HepG2 (cell line): ENCODE results near the gene ZBTB20. TPM values are rescaled to one million over a fixed set of nuclear protein-coding genes. Genes with fewer than 3 reads are reported as not detected.

Source experiments
- ATAC-seq: fragments of 200-7000 bp; cut with Tn5 transposase; 3 replicates; pipeline ENCODE4 v1.9.1; 2020; ENCODE audit warnings: mild to moderate bottlenecking, moderate library complexity
- BruUV-seq: library from RNA; stranded (reverse); fragments of 400-500 nt; replicated peaks from 2 replicates; lab custom pipeline; 2021; lab: Mats Ljungman, UMichigan
- CTCF ChIA-PET: fragments of 300-600 bp; formaldehyde crosslinking; extraction: SDS; loops from one replicate; lab custom pipeline; 2021; ENCODE audit warnings: low total read pairs, inconsistent platforms, low intra/inter-chr PET ratio; lab: Yijun Ruan, JAX
- POLR2A ChIA-PET: fragments of 350-600 bp; sonication (Branson Sonifier 250); formaldehyde crosslinking; loops from one replicate; lab custom pipeline; 2020; ENCODE audit warnings: antibody characterized with exemption, inconsistent platforms; lab: Yijun Ruan, JAX
- DNase-seq: peaks from one replicate; pipeline ENCODE4 v3.0.0-alpha.2; 2015; ENCODE audit warnings: low spot score
- FAIRE-seq: peaks from 3 replicates; lab custom pipeline; 2011; peaks lifted over from hg19 to GRCh38; lab: Jason Lieb, UNC
- H2AFZ ChIP-seq: one replicate; pipeline ENCODE4 v1.6.1; 2011; ENCODE audit warnings: low read length, inconsistent platforms
- H3K27ac ChIP-seq: fragments of 300-600 bp; 3 replicates; pipeline ENCODE4 v1.8.0; 2011; ENCODE audit warnings: mixed run types, mild to moderate bottlenecking, mixed read lengths, low read length, inconsistent platforms; ENCODE audit not compliant: insufficient read depth; ENCODE audit errors: extremely low read length
- H3K27me3 ChIP-seq, 2 experiments: fragments of 200-600 bp in 1 of 2; 2 replicates in 1 of 2; 3 replicates in 1 of 2; pipeline versions ENCODE4 v1.6.0 to v1.8.0; 2011; ENCODE audit warnings: low read length in 2 of 2, mild to moderate bottlenecking in 2 of 2, moderate library complexity in 2 of 2, inconsistent platforms in 1 of 2; ENCODE audit not compliant: insufficient read depth in 2 of 2, control insufficient read depth in 1 of 2
- H3K36me3 ChIP-seq, 2 experiments: fragments of 200-600 bp in 1 of 2; replicated peaks in 1 of 2; 2 replicates in 1 of 2; 3 replicates in 1 of 2; pipeline versions ENCODE4 v1.5.1 to v1.8.0; 2011; ENCODE audit warnings: low read length in 2 of 2, inconsistent platforms in 1 of 2; ENCODE audit not compliant: insufficient read depth in 2 of 2, control insufficient read depth in 1 of 2
- H3K4me1 ChIP-seq: 2 replicates; pipeline ENCODE4 v1.5.1; 2012; ENCODE audit warnings: low read length, inconsistent platforms; ENCODE audit not compliant: insufficient read depth
- H3K4me2 ChIP-seq: 2 replicates; pipeline ENCODE4 v1.6.0; 2011; ENCODE audit warnings: low read depth, low read length, inconsistent platforms
- H3K4me3 ChIP-seq, 3 experiments: fragments of 200-600 bp in 1 of 3; sonication (generic), shearing (Covaris generic) in 1 of 3; replicated peaks in 1 of 3; 2 replicates each; pipeline ENCODE4 v1.5.1; 2011 to 2016; ENCODE audit warnings: low read length in 3 of 3, inconsistent platforms in 2 of 3, low read depth in 2 of 3, mild to moderate bottlenecking in 2 of 3, control low read depth in 1 of 3, mixed read lengths in 1 of 3; ENCODE audit not compliant: insufficient read depth in 1 of 3
- H3K79me2 ChIP-seq: one replicate; pipeline ENCODE4 v1.6.1; 2011; ENCODE audit warnings: low read length, inconsistent platforms; ENCODE audit not compliant: insufficient read depth
- H3K9ac ChIP-seq: 2 replicates; pipeline ENCODE4 v1.6.0; 2011; ENCODE audit warnings: mild to moderate bottlenecking, low read depth, low read length, inconsistent platforms; ENCODE audit not compliant: insufficient read depth
- H3K9me3 ChIP-seq: 2 replicates; pipeline ENCODE4 v1.5.1; 2012; ENCODE audit warnings: mild to moderate bottlenecking, low read length
- H4K20me1 ChIP-seq: 2 replicates; pipeline ENCODE4 v1.6.0; 2011; ENCODE audit warnings: inconsistent platforms, mild to moderate bottlenecking, low read length, moderate library complexity; ENCODE audit not compliant: insufficient read depth
- MAFF ChIP-seq: IDR thresholded peaks from 2 replicates; pipeline ENCODE4 v1.6.1; 2011; ENCODE audit warnings: low read depth, low read length, improper control_type of control experiment
- MAFK ChIP-seq, 2 experiments: IDR thresholded peaks in 1 of 2; conservative IDR thresholded peaks in 1 of 2; 2 replicates each; pipeline ENCODE4 v1.6.1; 2011; ENCODE audit warnings: improper control_type of control experiment in 2 of 2, low read length in 2 of 2
- NR3C1 ChIP-seq: sonication (generic); formaldehyde crosslinking; IDR thresholded peaks from 2 replicates; pipeline ENCODE4 v1.4.0; 2020; ENCODE audit warnings: missing genetic modification reagents
- TBP ChIP-seq: sonication (generic); formaldehyde crosslinking; IDR thresholded peaks from 2 replicates; pipeline ENCODE4 v1.5.0; 2020; ENCODE audit warnings: missing genetic modification reagents
- ZIK1 ChIP-seq: sonication (generic); formaldehyde crosslinking; IDR thresholded peaks from 2 replicates; pipeline ENCODE4 v1.5.0; 2020; ENCODE audit warnings: mild to moderate bottlenecking, low read depth, missing genetic modification reagents, borderline replicate concordance
- WGBS: methylation state at CpG from one replicate; pipeline ENCODE4 v1.1.6; 2017; ENCODE audit warnings: low lambda C conversion rate; 5-methylcytosine and 5-hydroxymethylcytosine counted together
- in situ Hi-C: cut with HindIII; loops from 2 replicates; pipeline ENCODE4 v1.10.0; 2017; ENCODE audit warnings: low pct_unique_long_range_greater_than_20kb; ENCODE audit not compliant: extremely low pct_ligation_motif_present
- intact Hi-C: fragments of 100-400 bp; cut with micrococcal nuclease; formaldehyde crosslinking; loops from one replicate; pipeline ENCODE4 v1.10.0; 2022; ENCODE audit not compliant: unreplicated experiment
- polyA plus RNA-seq, 8 experiments: library from polyadenylated mRNA; depleted of rRNA in 3 of 8; stranded (reverse) in 7 of 8; unstranded in 1 of 8; fragments of >200 nt; fragmentation: Illumina TruSeq in 4 of 8; extraction: Trizol in 4 of 8; gene quantifications; 2 replicates each; pipeline versions ENCODE4 v1.2.1 to v1.2.3, GENCODE V29; 2011 to 2016; ENCODE audit warnings: low read depth in 4 of 8, missing spikeins in 1 of 8, mixed read lengths in 1 of 8; ENCODE audit not compliant: insufficient read depth in 1 of 8
- total RNA-seq, 5 experiments: library from RNA; depleted of rRNA; stranded (reverse); fragments of >200 nt; fragmentation: Illumina TruSeq; extraction: Trizol; gene quantifications; 2 replicates each; pipeline ENCODE4 v1.2.3, GENCODE V29; 2016; ENCODE audit warnings: low read depth in 1 of 5
- TF ChIP-seq, protein P1 (sequence below): sonication (generic); formaldehyde crosslinking; IDR thresholded peaks from 2 replicates; pipeline ENCODE4 v1.4.0; 2020; ENCODE audit warnings: mild to moderate bottlenecking, missing genetic modification reagents
- TF ChIP-seq, protein P2 (sequence below): sonication (generic); formaldehyde crosslinking; IDR thresholded peaks from 2 replicates; pipeline ENCODE4 v1.5.0; 2020; ENCODE audit warnings: mild to moderate bottlenecking, missing genetic modification reagents

The ZBTB20 gene
- total and polyA plus RNA-seq, 2 of the 13 experiments (the other 11 are each of a cell fraction or from before 2014, with no cell fraction given) = 1.9 to 8.8 TPM

DNA sequence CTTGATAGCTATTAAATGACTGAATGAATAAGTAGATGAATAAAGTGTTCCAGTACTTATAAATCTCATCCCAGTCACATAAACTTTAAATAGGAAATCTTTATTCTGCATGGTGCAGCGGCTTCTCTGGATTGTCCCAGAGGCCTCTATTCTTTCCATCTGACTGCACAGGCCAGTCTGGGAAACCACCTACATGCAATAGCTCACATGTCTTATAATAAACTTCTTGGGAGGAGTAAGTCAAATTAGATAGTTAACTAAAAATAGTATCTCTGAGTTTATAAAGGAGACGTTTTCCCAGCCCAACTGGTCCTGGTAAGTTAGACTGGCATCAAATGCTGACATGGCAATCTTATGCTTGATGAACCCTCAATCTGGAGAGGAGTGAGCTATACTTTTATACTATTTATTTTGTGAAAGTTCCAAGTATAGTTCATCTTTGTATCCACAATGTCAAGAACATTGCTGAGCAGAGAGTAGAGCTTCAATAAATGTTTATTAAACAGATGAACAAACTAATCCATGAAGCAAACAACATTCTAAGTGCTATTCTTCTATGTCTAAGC is 435.7 kb downstream of the ZBTB20 start:
- POLR2A ChIA-PET = no interaction called here
- ATAC-seq (no peak), DNase-seq (no peak)

DNA sequence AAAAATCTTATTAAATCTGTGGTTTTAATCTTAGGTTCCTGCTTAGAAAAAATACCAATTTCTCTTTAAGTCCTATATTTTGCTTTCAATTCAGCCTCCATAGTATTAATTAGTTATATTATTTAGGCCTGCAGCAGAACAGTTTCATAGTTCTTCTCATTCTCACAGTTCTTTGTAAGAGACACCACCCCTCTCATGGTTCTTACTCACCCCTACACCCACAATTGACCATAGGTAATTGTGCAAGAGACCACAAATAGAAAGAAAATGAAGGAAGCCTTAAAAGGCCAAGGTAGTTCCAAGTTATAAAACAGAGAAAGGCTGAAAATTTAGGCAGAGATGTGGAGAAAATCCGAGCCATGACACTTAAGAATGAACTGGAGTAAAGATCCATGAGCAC is 438.0 kb downstream of the ZBTB20 start:
- Histone ChIP-seq H3K27ac (no peak overlapping the region), H3K9ac (no peak overlapping the region), H3K9me3 (no peaks in the 10 kb centered on the region), H4K20me1 (no peaks in the 10 kb centered on the region), H3K36me3 (no peaks in the 10 kb centered on the region), H3K27me3 (no peaks in the 10 kb centered on the region), H3K4me3 (no peak overlapping the region), H3K4me1 (peaks cover 37% of the 10 kb centered on the region), H3K79me2 (no peaks in the 10 kb centered on the region), H2AFZ (no peak overlapping the region), H3K4me2 (no peak overlapping the region)
- FAIRE-seq = no peak
- ATAC-seq = no peak
- CTCF ChIA-PET = no interaction called here
- intact Hi-C loops (loop anchor here (2.0 to 10.0 kb wide), 2 partner anchors 22 to 184 kb away; no protein-coding TSS in a partner anchor), in situ Hi-C loops (no loop called here)
- TF ChIP-seq, protein P1, sequence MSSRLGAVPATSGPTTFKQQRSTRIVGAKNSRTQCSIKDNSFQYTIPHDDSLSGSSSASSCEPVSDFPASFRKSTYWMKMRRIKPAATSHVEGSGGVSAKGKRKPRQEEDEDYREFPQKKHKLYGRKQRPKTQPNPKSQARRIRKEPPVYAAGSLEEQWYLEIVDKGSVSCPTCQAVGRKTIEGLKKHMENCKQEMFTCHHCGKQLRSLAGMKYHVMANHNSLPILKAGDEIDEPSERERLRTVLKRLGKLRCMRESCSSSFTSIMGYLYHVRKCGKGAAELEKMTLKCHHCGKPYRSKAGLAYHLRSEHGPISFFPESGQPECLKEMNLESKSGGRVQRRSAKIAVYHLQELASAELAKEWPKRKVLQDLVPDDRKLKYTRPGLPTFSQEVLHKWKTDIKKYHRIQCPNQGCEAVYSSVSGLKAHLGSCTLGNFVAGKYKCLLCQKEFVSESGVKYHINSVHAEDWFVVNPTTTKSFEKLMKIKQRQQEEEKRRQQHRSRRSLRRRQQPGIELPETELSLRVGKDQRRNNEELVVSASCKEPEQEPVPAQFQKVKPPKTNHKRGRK (CRISPR knock-in tag) = no peak
- TF ChIP-seq, protein P2, sequence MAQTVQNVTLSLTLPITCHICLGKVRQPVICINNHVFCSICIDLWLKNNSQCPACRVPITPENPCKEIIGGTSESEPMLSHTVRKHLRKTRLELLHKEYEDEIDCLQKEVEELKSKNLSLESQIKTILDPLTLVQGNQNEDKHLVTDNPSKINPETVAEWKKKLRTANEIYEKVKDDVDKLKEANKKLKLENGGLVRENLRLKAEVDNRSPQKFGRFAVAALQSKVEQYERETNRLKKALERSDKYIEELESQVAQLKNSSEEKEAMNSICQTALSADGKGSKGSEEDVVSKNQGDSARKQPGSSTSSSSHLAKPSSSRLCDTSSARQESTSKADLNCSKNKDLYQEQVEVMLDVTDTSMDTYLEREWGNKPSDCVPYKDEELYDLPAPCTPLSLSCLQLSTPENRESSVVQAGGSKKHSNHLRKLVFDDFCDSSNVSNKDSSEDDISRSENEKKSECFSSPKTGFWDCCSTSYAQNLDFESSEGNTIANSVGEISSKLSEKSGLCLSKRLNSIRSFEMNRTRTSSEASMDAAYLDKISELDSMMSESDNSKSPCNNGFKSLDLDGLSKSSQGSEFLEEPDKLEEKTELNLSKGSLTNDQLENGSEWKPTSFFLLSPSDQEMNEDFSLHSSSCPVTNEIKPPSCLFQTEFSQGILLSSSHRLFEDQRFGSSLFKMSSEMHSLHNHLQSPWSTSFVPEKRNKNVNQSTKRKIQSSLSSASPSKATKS (CRISPR knock-in tag) = no peak
- TF ChIP-seq ZIK1 (CRISPR knock-in tag) (no peak), TBP (CRISPR knock-in tag) (no peak)
- DNase-seq = no peak
- POLR2A ChIA-PET = no interaction called here
- BruUV-seq = no TSS peak
- 85% methylated on average over 1 of the region's 1 CpG for WGBS

More for the DNA sequence above, 435.7 kb downstream of the ZBTB20 start:
- no peaks in the 10 kb centered on the region for H4K20me1 ChIP-seq
- H3K4me2 ChIP-seq = no peak overlapping the region
- peaks cover 31% of the 10 kb centered on the region for H3K4me1 ChIP-seq
- H3K4me3 ChIP-seq = no peak overlapping the region
- 88% methylated on average over 2 of the region's 2 CpGs for WGBS
- TF ChIP-seq NR3C1 (CRISPR knock-in tag) (no peak), MAFK (conservative IDR thresholded peaks at IDR 0.05 in 1 of 2, IDR thresholded peaks at IDR 0.05 in 1 of 2; ENCODE audit: low read length in 2 of 2) (peak; percentile 87 to 93), MAFF (peak; percentile 87)
- no peak overlapping the region for H2AFZ ChIP-seq
- CTCF ChIA-PET = no interaction called here
- H3K36me3 ChIP-seq = no peaks in the 10 kb centered on the region
- no peak overlapping the region for H3K27ac ChIP-seq
- no peaks in the 10 kb centered on the region for H3K27me3 ChIP-seq
- H3K79me2 ChIP-seq = no peaks in the 10 kb centered on the region
- in situ Hi-C loops (no loop called here), intact Hi-C loops (no loop called here)
- no peak overlapping the region for H3K9ac ChIP-seq
- BruUV-seq = no TSS peak
- no peak for FAIRE-seq
- no peaks in the 10 kb centered on the region for H3K9me3 ChIP-seq
